ENCODE measurements around the gene METTL9.
A peak's percentile ranks its signal among the peaks of the same experiment; 100 is the strongest.
"Not testable (repeated sequence)": the region's sequence is repeated elsewhere in the genome, so short reads cannot be mapped to it uniquely, and the experiment has no call there.

Gene METTL9

DNA sequence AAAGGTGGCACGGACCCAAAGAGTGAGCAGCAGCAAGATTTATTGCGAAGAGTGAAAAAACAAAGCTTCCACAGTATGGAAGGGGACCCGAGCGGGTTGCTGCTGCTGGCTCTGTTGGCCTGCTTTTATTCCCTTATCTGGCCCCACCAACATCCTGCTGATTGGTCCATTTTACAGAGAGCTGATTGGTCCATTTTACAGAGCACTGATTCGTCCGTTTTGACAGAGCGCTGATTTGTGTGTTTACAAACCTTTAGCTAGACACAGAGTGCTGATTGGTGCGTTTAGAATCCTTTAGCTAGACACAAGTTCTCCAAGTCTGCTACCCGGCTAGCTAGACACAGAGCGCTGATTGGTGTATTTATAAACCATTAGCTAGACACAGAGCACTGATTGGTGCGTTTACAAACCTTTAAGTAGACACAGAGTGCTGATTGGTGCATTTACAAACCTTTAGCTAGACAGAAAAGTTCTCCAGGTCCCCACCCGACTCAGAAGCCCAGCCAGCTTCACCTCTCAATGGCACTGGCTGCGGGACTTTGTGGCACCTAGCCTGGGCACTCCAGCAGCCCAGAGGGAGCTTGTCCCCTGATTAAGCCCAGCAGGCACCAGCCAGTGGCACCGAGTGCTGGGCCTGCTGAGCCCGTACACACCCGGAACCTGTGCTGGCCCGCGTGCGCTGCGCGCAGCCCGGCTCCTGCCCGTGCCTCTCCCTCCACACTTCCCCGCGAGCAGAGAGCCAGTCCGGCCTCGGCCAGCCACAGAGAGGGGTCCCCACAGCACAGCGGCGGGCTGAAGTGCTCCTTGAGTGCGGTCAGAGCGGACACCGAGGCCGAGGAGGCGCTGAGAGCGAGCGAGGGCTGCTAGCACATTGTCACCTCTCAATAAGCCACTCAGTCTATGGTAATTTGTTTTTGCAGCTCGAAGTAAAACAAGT lies 37.9 kb downstream of the METTL9 start:
- DNase-seq (ENCODE audit: low spot score), result no peak

DNA sequence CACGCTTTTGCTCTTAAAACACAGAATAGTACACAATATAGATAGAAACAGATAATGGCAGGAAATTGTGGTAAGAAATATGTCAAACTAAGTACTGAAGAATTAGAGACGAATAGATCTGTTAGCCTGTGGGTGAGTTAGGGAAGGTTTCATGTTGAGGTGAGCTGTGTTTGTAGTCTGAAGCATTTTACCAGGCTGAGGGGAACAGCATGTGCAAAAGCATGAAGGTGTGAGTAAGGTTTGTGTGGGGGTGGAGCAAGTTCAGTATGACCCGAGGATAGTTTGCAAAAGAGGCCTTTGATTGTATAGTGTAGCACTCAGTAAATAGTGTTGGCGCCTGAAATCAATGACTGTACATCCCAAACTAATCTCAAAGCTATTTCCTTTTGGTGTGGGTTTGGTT lies 39.2 kb downstream of the METTL9 start:
- peak; percentile 57 for DNase-seq (ENCODE audit: low spot score)

DNA sequence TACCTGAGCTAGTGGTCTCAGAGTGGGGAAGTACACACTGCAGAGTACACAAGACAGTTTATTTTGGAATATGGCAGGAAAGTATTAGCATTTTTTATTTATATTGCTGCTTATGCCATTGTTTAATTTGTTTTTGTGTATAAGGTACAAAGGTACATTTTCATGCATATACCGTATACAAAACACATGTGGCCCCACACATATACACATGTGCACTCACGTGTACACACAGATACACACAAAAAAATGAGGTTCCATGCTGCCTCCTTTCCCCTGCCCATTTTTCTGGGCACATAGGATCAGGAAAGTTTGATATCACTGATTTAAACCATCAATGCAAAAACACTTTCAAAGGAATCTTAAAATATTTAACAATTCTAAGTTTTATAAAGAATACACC lies 40.1 kb downstream of the METTL9 start:
- no peak for DNase-seq (ENCODE audit: low spot score)

DNA sequence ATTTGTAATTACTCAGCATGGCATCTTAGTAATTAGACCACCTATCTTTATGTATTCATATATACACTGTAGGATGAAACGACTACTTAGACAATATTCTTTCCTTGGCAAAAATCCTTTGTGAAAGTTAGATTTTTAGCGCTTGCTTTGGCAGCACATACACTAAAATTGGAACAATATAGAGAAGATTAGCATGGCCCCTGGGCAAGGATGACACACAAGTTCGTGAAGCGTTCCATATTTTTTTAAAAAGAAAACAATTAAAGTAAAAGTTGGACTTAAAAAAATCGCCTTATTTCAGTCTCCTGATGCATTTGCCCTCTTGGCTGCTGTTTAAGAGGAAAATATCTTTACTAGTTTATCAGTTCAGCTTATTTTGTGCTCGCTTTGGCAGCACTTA lies 42.5 kb downstream of the METTL9 start:
- DNase-seq (ENCODE audit: low spot score), result no peak

DNA sequence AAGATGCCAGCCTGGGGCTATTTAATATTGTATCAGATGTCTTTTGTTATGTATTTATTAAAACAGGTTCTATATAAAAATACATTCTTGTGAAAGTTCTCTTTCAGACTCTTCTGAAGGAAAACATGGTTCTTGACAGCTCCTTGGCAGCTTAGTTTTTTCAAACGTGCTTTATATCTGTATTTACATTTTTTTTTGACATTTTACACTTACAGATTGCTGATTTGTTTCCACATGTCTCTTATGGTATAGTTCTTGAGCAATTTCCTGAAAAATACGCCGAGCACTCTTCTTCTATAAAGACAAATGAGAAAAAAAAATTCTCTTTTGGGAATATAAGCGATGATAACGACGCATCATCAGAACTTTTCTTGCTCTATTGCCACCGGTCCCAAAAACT lies 43.5 kb downstream of the METTL9 start:
- no peak for DNase-seq (ENCODE audit: low spot score)

DNA sequence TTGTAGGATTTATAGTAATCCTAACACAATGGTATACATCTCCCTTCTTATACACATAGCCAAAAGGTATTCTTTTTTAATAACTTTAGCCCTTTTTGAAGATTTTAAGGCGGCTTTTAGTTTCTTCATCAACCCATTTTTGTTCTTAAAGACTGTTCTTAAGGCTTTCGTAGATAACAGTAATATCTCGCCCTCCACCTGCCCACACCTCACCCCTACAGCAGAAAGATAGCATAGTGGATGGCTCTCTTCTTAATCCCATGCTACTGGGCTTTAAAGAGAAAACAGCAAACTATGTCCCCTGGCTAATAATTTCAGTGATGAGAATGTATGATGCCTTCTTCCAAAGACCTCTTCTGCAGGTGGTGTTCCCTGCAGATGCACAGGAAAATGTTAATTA lies 44.4 kb downstream of the METTL9 start:
- DNase-seq (ENCODE audit: low spot score), result no peak

DNA sequence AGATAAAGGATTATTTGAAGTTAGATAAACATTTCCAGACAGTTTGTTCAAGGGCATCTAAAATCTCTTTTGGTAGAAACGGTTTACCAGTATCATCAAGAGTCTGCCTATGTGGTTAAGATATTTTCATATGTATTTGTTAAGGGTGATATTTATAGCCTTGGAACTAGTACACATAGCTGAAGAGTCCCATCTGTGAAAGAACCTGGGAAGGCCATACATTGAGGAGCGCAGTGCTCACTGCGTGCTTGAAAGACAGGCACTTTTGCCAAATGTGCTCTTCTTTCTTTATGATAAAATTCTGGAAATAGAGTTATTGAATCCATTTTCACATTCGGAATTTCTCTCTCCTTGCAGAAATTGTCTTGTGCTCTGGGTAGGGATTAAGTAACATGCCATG lies 45.3 kb downstream of the METTL9 start:
- no peak for DNase-seq (ENCODE audit: low spot score)

DNA sequence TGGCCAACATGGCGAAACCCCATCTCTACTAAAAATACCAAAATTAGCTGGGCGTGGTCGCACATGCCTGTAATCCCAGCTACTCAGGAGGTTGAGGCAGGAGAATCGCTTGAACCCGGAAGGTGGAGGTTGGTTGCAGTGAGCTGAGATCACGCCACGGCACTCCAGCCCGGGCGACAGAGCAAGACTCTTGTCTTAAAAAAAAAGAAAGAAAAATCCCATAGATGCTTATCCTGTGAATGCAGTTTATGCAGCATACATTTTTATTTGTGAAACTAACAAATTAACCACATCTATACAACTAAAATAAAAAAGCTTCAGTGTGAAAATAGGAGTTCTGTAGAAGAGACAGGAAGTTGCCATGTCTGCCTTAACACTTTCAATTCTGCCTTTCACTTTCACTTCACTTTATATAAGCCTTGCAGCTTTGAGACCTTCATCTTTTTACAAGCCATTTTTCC lies 45.9 kb downstream of the METTL9 start:
- peak; percentile 25 for DNase-seq (ENCODE audit: low spot score)

DNA sequence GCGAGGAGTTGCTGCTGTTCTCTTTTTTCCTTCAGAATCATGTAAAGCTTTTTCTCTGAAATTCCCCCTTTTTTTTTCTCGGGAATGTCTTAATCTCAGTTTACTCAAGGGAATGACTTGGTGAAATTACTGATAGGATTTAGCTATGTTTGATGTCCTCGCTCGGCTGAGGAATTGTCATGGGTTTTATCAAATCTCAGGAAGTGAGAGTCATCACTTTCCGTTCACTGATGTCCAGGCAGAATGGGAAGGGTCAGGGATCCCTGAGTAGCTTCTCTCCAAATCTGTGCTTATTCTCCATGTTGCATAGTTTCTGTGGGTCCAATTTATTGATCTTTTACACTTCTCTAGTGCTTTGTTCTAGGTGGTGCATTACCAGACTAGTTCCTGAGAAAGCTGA lies 46.7 kb downstream of the METTL9 start:
- DNase-seq (ENCODE audit: low spot score), result no peak

DNA sequence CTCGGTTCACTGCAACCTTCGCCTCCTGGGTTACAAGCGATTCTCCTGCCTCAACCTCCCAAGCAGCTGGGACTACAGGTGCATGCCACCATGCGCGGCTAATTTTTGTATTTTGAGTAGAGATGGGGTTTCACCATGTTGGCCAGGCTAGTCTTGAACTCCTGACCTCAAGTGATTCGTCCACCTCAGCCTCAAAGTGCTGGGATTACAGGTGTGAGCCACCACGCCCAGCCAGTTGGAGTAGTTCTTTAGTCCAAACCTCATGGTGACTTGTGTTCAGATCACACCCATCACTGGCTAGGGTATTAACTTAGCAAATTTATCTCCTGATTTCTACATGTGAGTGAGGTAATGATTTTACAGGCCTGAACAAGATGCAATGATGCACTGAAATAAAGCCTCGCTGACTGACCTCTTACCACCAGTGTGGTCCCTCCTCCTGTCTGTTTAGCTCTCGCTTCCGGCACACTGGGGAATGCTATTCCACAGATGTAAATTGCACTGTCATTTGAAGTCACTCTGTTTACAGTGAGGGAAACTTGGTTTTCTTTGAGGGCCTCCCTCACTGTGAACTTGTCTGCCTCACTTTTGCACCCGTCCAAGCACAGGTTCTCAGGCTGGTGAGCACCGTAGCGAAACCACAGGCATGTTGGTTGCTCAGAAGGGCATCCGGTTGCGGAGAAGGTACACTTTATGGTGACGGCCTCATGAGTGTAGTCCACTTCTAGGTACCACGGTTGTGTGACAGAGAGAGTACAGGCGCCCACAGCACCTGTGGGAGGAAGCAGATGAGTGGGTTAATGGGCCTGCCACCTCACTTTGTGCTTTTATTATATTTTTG lies 47.6 kb downstream of the METTL9 start:
- DNase-seq (ENCODE audit: low spot score), result no peak

DNA sequence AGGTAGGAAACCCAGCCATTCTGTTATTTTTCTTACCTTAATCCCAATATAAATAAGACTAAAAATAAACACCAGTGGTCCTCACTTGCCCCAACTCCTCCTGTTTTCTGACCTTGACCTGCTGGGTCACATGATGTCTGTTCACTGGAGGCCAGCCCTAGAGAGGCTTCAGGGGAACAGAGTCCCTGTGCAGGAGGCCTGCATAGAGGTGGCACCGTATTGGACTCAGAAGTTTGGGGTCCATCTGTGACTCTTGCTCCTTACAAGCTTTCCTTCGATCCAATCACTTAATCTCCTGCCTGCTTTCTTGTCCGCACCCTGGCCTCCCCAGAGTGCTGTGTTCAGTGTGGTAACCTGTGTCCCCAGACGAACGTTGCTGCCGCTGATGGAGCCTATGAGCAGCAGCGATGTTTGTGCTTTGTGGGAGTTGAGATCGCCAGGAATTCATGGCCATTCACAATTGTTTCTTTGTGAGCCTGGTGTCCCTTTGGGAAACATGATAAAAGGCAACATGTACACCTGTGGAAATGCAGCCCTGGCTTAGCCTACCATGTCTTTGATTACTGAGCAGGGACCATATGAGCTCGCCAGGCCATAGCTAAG lies 48.3 kb downstream of the METTL9 start:
- no peak for DNase-seq (ENCODE audit: low spot score)

DNA sequence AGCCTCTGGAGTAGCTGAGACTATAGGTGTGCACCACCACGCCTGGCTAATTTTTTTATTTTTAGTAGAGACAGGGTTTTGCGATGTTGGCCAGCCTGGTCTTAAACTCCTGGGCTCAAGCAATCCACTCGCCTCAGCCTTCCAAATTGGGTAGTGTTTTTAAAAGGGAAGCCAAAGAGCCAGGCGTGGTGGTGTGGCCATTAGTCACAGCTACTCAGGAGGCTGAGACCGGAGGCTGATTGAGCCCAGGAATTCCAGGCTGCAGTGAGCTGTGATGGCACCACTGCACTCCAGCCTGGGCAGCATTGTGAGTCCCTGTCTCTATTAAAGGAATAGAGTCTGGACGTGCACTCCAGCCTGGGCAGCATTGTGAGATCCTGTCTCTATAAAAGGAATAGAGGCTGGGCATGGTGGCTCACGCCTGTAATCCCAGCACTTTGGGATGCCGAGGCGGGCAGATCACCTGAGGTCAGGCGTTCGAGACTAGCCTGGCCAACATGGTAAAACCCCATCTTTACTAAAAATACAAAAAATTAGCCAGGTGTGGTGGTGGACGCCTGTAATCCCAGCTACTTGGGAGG lies 50.5 kb downstream of the METTL9 start:
- DNase-seq (ENCODE audit: low spot score), result not testable (repeated sequence)

DNA sequence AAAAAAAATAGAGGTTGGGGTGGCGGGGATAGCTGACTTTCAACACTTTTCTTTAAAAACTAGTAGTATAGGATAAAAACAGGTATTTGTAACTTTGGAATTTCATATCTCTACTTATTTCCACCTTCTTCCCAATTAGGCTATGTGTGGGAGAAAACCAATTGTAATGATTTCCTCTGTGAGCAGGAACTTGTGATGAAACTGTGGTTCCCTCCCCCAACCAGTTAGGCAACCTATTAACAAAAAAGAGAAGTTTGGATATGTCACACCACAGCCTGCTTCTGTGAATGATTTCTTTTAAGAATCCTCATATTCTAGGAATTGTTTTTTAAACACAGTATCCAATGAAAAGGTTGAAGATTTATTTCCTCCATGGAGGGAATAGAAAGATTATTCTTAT lies 51.1 kb downstream of the METTL9 start:
- DNase-seq (ENCODE audit: low spot score), result no peak

DNA sequence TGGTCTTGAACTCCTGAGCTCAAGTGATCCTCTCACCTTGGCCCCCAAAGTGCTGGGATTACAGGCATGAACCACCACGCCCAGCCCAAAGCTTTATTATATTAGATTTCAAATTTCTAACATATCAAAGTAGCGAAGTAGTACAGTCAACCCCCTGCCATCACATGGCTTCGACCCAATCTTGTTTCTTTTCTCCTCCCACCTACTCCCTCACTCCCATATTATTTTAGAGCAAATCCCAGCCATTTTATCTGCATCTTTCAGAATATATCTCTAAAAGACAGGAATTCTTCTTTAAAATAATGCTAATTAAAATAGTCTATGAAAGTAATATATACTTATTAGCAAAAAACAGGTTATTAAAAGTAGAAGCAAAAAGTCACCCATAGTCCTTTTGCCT lies 52.1 kb downstream of the METTL9 start:
- no peak for DNase-seq (ENCODE audit: low spot score)

DNA sequence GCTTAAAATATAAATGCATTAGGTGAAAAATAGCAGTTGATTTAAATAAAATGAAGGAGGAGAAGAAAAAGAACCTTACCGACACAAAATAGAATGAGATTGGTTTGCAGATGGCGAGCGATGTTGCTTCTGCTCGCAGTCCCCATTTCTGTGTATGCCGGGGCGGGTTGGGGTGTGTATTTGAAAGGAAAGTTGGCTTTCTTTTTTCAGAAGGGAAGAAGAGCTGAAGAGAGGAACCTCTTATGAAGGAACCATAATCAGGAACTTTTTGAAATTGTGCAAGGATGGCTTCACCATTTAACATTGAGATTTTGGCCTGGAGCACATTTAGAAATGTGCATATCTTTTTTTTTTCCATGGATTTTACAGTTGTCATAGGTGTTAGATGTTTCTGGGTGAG lies 53.1 kb downstream of the METTL9 start, which contains the start of gene IGSF6:
Gene IGSF6, minus strand, starts transcription at position 156 of the 400 bp plus-strand sequence. Its CDS starts 10 bp downstream, at position 146.
- DNase-seq (ENCODE audit: low spot score), result no peak

DNA sequence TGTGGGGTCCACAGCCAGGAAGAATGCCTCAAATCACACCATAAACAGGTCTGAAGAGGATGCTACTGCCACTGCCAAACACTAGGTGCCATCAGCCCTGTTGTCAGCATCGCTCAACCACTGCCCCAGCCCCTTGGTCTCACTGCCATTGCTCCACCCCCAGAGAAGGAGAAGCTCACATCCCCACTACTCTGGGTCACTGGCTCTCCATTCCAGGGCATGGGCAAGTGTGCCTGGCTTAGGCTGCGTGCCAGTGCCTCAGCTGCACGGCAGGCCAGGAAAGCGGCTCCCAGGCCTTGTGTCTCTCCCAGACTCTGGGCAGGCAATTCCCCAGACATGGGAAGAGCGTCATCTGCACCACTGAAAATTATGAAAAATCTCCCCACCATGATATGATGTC lies 54.2 kb downstream of the METTL9 start:
- no peak for DNase-seq (ENCODE audit: low spot score)

DNA sequence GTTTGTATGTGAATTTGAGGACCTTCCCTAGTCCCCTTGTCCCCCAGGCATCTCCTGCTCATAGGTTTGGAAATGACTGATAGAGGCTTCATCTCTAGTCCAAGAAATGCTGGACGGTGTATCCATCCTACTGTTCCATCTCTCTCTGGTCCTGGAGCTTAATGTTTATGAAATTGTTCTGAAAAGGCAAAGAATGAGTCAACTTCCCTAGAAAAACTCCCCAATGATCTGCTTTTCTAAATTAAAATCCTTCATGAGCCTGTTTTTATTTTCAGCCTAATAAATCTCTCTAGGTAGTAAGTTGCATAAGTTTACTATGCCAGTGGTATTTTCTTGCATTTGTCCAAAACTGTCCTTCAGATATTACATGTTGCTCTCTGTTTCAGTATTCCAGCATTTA lies 55.1 kb downstream of the METTL9 start:
- DNase-seq (ENCODE audit: low spot score), result no peak

DNA sequence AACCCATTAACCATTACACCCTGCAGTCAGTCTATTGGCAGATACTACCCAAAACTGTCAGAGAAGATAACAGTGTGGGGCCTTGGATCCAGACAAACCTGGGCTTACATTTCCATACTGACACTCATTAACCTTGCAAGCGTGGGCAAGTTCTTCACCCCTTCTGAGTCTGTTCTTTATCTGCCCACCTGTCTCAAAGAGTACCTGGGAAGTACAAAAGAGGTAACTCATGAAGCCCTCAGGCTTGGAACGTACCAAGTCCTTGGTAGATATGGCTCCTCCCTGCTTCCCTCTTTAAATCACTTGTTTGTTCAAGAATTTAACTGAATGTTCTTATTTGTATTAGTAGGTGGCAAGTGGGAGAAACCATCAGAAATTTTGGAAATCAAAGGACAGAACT lies 55.5 kb downstream of the METTL9 start:
- DNase-seq (ENCODE audit: low spot score), result no peak

DNA sequence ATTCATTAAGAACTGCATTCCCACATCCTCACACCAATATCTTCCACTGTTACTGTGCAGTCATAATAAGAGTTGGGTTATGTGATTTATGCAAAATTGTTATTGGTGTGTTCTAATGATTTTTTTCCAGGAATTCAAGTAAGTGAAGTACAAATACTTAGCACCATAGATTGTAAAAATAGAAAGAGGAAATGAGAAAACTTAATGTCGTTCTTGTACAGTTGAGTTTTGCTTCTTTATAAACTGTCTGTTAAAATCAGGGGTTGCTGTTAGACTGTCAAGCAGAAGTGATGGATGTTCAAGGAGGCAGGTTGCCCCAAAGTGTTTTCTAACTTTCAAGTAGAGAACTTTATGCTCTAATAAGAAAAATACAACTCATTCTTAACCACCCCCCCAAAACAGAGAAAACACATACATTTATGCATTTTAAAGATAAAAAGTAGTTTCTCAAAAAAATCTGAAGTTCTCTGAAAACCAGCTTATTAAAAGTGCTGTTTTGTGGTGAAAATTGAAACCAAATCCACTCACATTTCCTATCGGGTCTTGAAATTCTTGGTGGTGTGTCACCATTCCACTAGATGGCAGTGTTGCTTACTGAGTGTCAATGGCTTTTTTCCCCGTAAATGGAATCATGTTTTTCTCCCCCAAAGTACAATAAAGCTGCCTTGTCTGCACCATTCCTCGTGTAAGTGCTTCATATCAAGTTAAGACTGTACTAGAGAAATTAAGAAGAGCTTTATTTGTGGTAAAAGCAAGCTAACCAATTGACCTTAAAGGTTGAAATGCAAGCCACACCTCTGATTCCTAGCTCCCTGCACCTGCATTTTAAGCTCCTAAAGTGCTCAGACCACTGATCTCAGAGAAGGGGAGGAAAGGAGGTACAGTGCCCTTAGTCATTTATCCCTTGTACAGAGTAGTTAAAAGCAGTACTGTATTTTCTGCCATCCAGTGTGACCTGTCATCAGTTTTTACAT lies 57.7 kb downstream of the METTL9 start:
- DNase-seq (ENCODE audit: low spot score), result peak; percentile 76

DNA sequence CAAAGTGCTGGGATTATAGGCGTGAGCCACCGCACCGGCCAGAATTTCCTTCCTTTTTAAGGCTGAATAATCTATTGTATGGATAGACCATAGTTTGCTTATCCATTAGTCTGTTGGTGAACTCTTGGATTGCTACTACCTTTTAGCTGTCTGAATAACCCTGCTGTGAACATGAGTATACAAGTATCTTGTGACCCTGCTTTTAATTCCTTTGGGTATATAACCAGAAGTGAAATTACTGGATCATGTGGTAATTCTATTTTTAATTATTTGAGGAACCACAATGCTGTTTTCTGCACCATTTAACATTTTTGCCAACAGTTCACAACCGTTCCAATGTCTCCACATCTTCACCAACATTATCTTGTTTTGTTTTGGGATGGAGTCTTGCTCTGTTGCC lies 59.7 kb downstream of the METTL9 start:
- no peak for DNase-seq (ENCODE audit: low spot score)
